H1 (cell line): ENCODE data around the gene SLC39A11. TPM values are rescaled to one million over a fixed set of nuclear protein-coding genes. Genes with fewer than 3 reads are reported as not detected.

Experiments
- CTCF ChIA-PET: fragments of 300-600 bp; sonication (Branson Sonifier 250); formaldehyde crosslinking; loops from one replicate; lab custom pipeline; 2021; ENCODE audit not compliant: partially characterized antibody; lab: Charles Lee
- POLR2A ChIA-PET: fragments of 300-600 bp; sonication (Branson Sonifier 250); formaldehyde crosslinking; loops from one replicate; lab custom pipeline; 2021; ENCODE audit warnings: inconsistent platforms; ENCODE audit not compliant: partially characterized antibody; lab: Charles Lee
- DNase-seq, 2 experiments: peaks; one replicate each; pipeline versions ENCODE4 v3.0.0 to v3.0.0-alpha.2; 2010 to 2022; ENCODE audit warnings: low spot score in 2 of 2, low read depth in 1 of 2, mixed read lengths in 1 of 2
- FAIRE-seq: peaks from 2 replicates; lab custom pipeline; 2011; peaks lifted over from hg19 to GRCh38; lab: Jason Lieb, UNC
- H2AFZ ChIP-seq: 2 replicates; pipeline ENCODE4 v1.8.1; 2012; ENCODE audit warnings: low read length, inconsistent platforms
- H2AK5ac ChIP-seq: 2 replicates; pipeline ENCODE4 v1.6.1; 2013; ENCODE audit warnings: low read depth, low read length
- H2BK120ac ChIP-seq: replicated peaks from 2 replicates; pipeline ENCODE3; 2013; ENCODE audit warnings: low read depth, low read length, inconsistent platforms
- H2BK12ac ChIP-seq: 2 replicates; pipeline ENCODE4 v1.6.1; 2013; ENCODE audit warnings: low read depth, low read length
- H2BK15ac ChIP-seq: 2 replicates; pipeline ENCODE4 v1.6.1; 2013; ENCODE audit warnings: low read length
- H2BK20ac ChIP-seq: 2 replicates; pipeline ENCODE4 v1.6.1; 2013; ENCODE audit warnings: low read length
- H2BK5ac ChIP-seq: 2 replicates; pipeline ENCODE4 v1.6.1; 2013; ENCODE audit warnings: low read depth, low read length
- H3K14ac ChIP-seq: 2 replicates; pipeline ENCODE4 v1.6.1; 2013; ENCODE audit warnings: inconsistent platforms; ENCODE audit not compliant: insufficient read length
- H3K18ac ChIP-seq: 2 replicates; pipeline ENCODE4 v1.6.1; 2013; ENCODE audit warnings: low read length; ENCODE audit errors: extremely low read depth
- H3K23ac ChIP-seq: 2 replicates; pipeline ENCODE4 v1.6.1; 2013; ENCODE audit warnings: inconsistent platforms; ENCODE audit not compliant: insufficient read length
- H3K23me2 ChIP-seq: 2 replicates; pipeline ENCODE4 v1.6.1; 2013; ENCODE audit warnings: low read depth, low read length
- H3K27ac ChIP-seq: 2 replicates; pipeline ENCODE4 v1.6.1; 2011; ENCODE audit warnings: low read depth, low read length, inconsistent platforms
- H3K27me3 ChIP-seq, 4 experiments: replicated peaks in 1 of 4; 1 replicate in 1 of 4; 2 replicates in 3 of 4; pipeline versions ENCODE4 v1.6.1 to v1.8.1; 2011 to 2013; ENCODE audit warnings: low read length in 3 of 4, mild to moderate bottlenecking in 3 of 4, inconsistent platforms in 2 of 4, mixed read lengths in 2 of 4, moderate library complexity in 1 of 4; ENCODE audit not compliant: control insufficient read depth in 3 of 4, insufficient read depth in 3 of 4; ENCODE audit errors: extremely low read depth in 1 of 4
- H3K36me3 ChIP-seq, 4 experiments: 2 replicates each; pipeline versions ENCODE4 v1.6.1 to v1.8.1; 2011 to 2013; ENCODE audit warnings: mild to moderate bottlenecking in 4 of 4, low read length in 3 of 4, moderate library complexity in 2 of 4, control low read depth in 1 of 4, inconsistent platforms in 1 of 4; ENCODE audit not compliant: insufficient read depth in 4 of 4, control insufficient read depth in 2 of 4
- H3K4ac ChIP-seq: replicated peaks from 2 replicates; pipeline ENCODE3; 2013; ENCODE audit warnings: low read length, low read depth, mixed read lengths, inconsistent platforms; ENCODE audit not compliant: insufficient read length
- H3K4me1 ChIP-seq, 4 experiments: replicated peaks in 1 of 4; 1 replicate in 1 of 4; 2 replicates in 3 of 4; pipeline versions ENCODE4 v1.6.1 to v1.8.1; 2011 to 2013; ENCODE audit warnings: low read length in 3 of 4, inconsistent platforms in 2 of 4, mixed read lengths in 1 of 4; ENCODE audit not compliant: insufficient read depth in 4 of 4, control insufficient read depth in 3 of 4
- H3K4me2 ChIP-seq, 2 experiments: 2 replicates each; pipeline versions ENCODE4 v1.6.1 to v1.8.1; 2011 to 2013; ENCODE audit warnings: low read depth in 2 of 2, low read length in 2 of 2, control low read depth in 1 of 2, inconsistent platforms in 1 of 2, mild to moderate bottlenecking in 1 of 2; ENCODE audit not compliant: insufficient read depth in 1 of 2
- H3K4me3 ChIP-seq, 4 experiments: fragments of 200-600, 300-600 bp in 1 of 4; sonication (generic), shearing (Covaris generic), sonication (Bioruptor Twin) in 1 of 4; 2 replicates each; pipeline versions ENCODE4 v1.5.1 to v1.8.1; 2011 to 2016; ENCODE audit warnings: low read length in 4 of 4, low read depth in 3 of 4, control low read depth in 2 of 4, inconsistent platforms in 2 of 4, mild to moderate bottlenecking in 2 of 4, mixed read lengths in 1 of 4, moderate library complexity in 1 of 4; ENCODE audit not compliant: insufficient read depth in 2 of 4; ENCODE audit errors: extremely low read depth in 1 of 4
- H3K56ac ChIP-seq: replicated peaks from 2 replicates; pipeline ENCODE3; 2013; ENCODE audit warnings: low read depth, mild to moderate bottlenecking, mixed read lengths, low read length, inconsistent platforms; ENCODE audit not compliant: insufficient read length
- H3K79me1 ChIP-seq: 2 replicates; pipeline ENCODE4 v1.6.1; 2013; ENCODE audit warnings: low read depth, low read length, control low read depth
- H3K79me2 ChIP-seq, 2 experiments: 2 replicates each; pipeline versions ENCODE4 v1.6.1 to v1.8.1; 2012 to 2013; ENCODE audit warnings: low read length in 2 of 2, mild to moderate bottlenecking in 2 of 2, inconsistent platforms in 1 of 2; ENCODE audit not compliant: insufficient read depth in 2 of 2, control insufficient read depth in 1 of 2
- H3K9ac ChIP-seq, 4 experiments: replicated peaks in 1 of 4; 1 replicate in 1 of 4; 2 replicates in 3 of 4; pipeline versions ENCODE4 v1.6.1 to v1.8.1; 2011 to 2013; ENCODE audit warnings: low read depth in 3 of 4, low read length in 3 of 4, control low read depth in 2 of 4, mild to moderate bottlenecking in 2 of 4, moderate library complexity in 2 of 4, inconsistent platforms in 1 of 4; ENCODE audit errors: extremely low read depth in 1 of 4
- H3K9me3 ChIP-seq, 2 experiments: 2 replicates each; pipeline versions ENCODE4 v1.6.1 to v1.8.1; 2012 to 2013; ENCODE audit warnings: mild to moderate bottlenecking in 2 of 2, moderate library complexity in 2 of 2, control low read depth in 1 of 2, inconsistent platforms in 1 of 2, low read depth in 1 of 2, low read length in 1 of 2, mixed read lengths in 1 of 2; ENCODE audit not compliant: insufficient read depth in 2 of 2
- H4K20me1 ChIP-seq, 2 experiments: replicated peaks in 1 of 2; 2 replicates each; pipeline versions ENCODE3 to v1.8.1; 2011 to 2013; ENCODE audit warnings: inconsistent platforms in 2 of 2, low read length in 2 of 2, mild to moderate bottlenecking in 1 of 2; ENCODE audit not compliant: insufficient read depth in 2 of 2, control insufficient read depth in 1 of 2
- H4K5ac ChIP-seq: 2 replicates; pipeline ENCODE4 v1.6.1; 2013; ENCODE audit warnings: low read length, low read depth, mixed read lengths, inconsistent platforms; ENCODE audit not compliant: insufficient read length
- H4K8ac ChIP-seq: 2 replicates; pipeline ENCODE4 v1.8.0; 2013; ENCODE audit warnings: mild to moderate bottlenecking, moderate library complexity, low read length, inconsistent platforms; ENCODE audit not compliant: insufficient read depth; ENCODE audit errors: extremely low read depth
- H4K91ac ChIP-seq: replicated peaks from 2 replicates; pipeline ENCODE3; 2013; ENCODE audit warnings: low read length, mixed read lengths, inconsistent platforms; ENCODE audit not compliant: insufficient read length
- KDM4A ChIP-seq: IDR thresholded peaks from one replicate; pipeline ENCODE4 v1.7.1; 2012; ENCODE audit warnings: low read depth, mild to moderate bottlenecking, moderate library complexity, low read length, inconsistent platforms; ENCODE audit not compliant: severe bottlenecking
- KDM5A ChIP-seq: fragments of 200-600 bp; IDR thresholded peaks from 2 replicates; pipeline ENCODE4 v1.7.1; 2012; ENCODE audit warnings: mild to moderate bottlenecking, low read length, inconsistent platforms, mixed read lengths
- NRF1 ChIP-seq: IDR thresholded peaks from 2 replicates; pipeline ENCODE4 v1.6.1; 2011; ENCODE audit warnings: mild to moderate bottlenecking, low read depth, low read length, improper control_type of control experiment
- POLR2A ChIP-seq, 2 experiments: IDR thresholded peaks; 1 replicate in 1 of 2; 2 replicates in 1 of 2; pipeline ENCODE4 v1.6.1; 2011; ENCODE audit warnings: low read depth in 2 of 2, low read length in 2 of 2, mild to moderate bottlenecking in 2 of 2; ENCODE audit errors: control extremely low read depth in 1 of 2
- POU5F1 ChIP-seq: IDR thresholded peaks from 2 replicates; pipeline ENCODE4 v1.6.1; 2011; ENCODE audit warnings: low read depth, mild to moderate bottlenecking, low read length, moderate library complexity
- RAD21 ChIP-seq, 2 experiments: IDR thresholded peaks in 1 of 2; conservative IDR thresholded peaks in 1 of 2; 2 replicates each; pipeline ENCODE4 v1.6.1; 2011; ENCODE audit warnings: low read depth in 2 of 2, low read length in 2 of 2, improper control_type of control experiment in 1 of 2, inconsistent platforms in 1 of 2, mild to moderate bottlenecking in 1 of 2, moderate library complexity in 1 of 2
- RNF2 ChIP-seq: fragments of 200-900, 300-1000 bp; sonication (generic); IDR thresholded peaks from 2 replicates; pipeline ENCODE4 v1.7.1; 2016; ENCODE audit warnings: borderline replicate concordance, low read depth, mild to moderate bottlenecking, antibody characterized with exemption, low read length; ENCODE audit not compliant: poor library complexity, severe bottlenecking; ENCODE audit errors: missing control alignments
- SIN3A ChIP-seq, 2 experiments: IDR thresholded peaks in 1 of 2; conservative IDR thresholded peaks in 1 of 2; 2 replicates each; pipeline ENCODE4 v1.6.1; 2011 to 2012; ENCODE audit warnings: low read length in 2 of 2, improper control_type of control experiment in 1 of 2, low read depth in 1 of 2, mild to moderate bottlenecking in 1 of 2
- SIX5 ChIP-seq: IDR thresholded peaks from 2 replicates; pipeline ENCODE4 v1.6.1; 2011; ENCODE audit warnings: mild to moderate bottlenecking, low read depth, low read length
- WGBS, 2 experiments: shearing (Covaris generic) in 1 of 2; methylation state at CpG; one replicate each; pipeline versions ENCODE4 v1.1.6 to v1.1.7; 2013 to 2015; ENCODE audit warnings: low lambda C conversion rate in 2 of 2, mixed read lengths in 2 of 2, inconsistent platforms in 1 of 2, low coverage in 1 of 2, missing lambda C conversion rate in 1 of 2; ENCODE audit not compliant: insufficient replicate concordance in 2 of 2, insufficient coverage in 1 of 2, insufficient read length in 1 of 2; ENCODE audit errors: extremely low coverage in 1 of 2, missing lambda C conversion rate in 1 of 2; 5-methylcytosine and 5-hydroxymethylcytosine counted together
- polyA plus RNA-seq, 7 experiments: library from polyadenylated mRNA; depleted of rRNA in 3 of 7; stranded (reverse) in 5 of 7; unstranded in 2 of 7; fragments of >200 nt in 5 of 7; fragments of 200-250 nt in 2 of 7; gene quantifications; 1 replicate in 5 of 7; 2 replicates in 1 of 7; 4 replicates in 1 of 7; pipeline versions ENCODE4 v1.2.1 to v1.2.3, GENCODE V29; 2011 to 2013; ENCODE audit warnings: missing spikeins in 2 of 7, mixed read lengths in 2 of 7
- total RNA-seq: library from RNA; stranded (reverse); fragmentation: NEBNext Ultra II Directional; extraction: Animal tissue kit (Norgen Biotek cat#: 25700); gene quantifications from 2 replicates; pipeline ENCODE4 v1.2.1, GENCODE V29; 2021

Gene SLC39A11
- total and polyA plus RNA-seq, 2 of the 8 experiments (the other 6 are each of a cell fraction or from before 2014, with no cell fraction given), result 12.2 to 19.6 TPM

GRCh38 chr17:72775237-72775636, 317.3 kb downstream of the SLC39A11 start:
- Histone ChIP-seq H2BK5ac (no peak overlapping the region), H3K79me2 (no peaks in the 10 kb centered on the region), H3K9me3 (no peaks in the 10 kb centered on the region), H3K36me3 (no peaks in the 10 kb centered on the region; a peak in 2 of 8 replicates), H3K9ac (no peak overlapping the region), H2BK15ac (no peak overlapping the region), H3K4me2 (no peak overlapping the region), H4K8ac (no peak overlapping the region), H2AK5ac (no peak overlapping the region), H4K5ac (no peak overlapping the region), H3K4me1 (peaks cover 0 to 7% (median 0%) of the 10 kb centered on the region in 4 experiments; a peak in 3 of 7 replicates), H4K91ac (no peak overlapping the region), H3K14ac (no peak overlapping the region), H2BK120ac (no peak overlapping the region), H2BK20ac (no peak overlapping the region), H4K20me1 (no peaks in the 10 kb centered on the region), H3K27me3 (no peaks in the 10 kb centered on the region), H3K23ac (no peak overlapping the region), H3K23me2 (no peaks in the 10 kb centered on the region), H2BK12ac (no peak overlapping the region), H3K56ac (no peak overlapping the region), H2AFZ (no peak overlapping the region), H3K18ac (no peak overlapping the region), H3K79me1 (no peaks in the 10 kb centered on the region), H3K4ac (no peak overlapping the region), H3K4me3 (no peak overlapping the region), H3K27ac (no peak overlapping the region)
- TF ChIP-seq POU5F1 (no peak), SIX5 (no peak), KDM4A (no peak), SIN3A (conservative IDR thresholded peaks at IDR 0.05 in 1 of 2, IDR thresholded peaks at IDR 0.05 in 1 of 2; ENCODE audit: low read depth in 1 of 2, low read length in 2 of 2) (no peak), NRF1 (no peak), RNF2 (no peak), KDM5A (no peak), RAD21 (IDR thresholded peaks at IDR 0.05 in 1 of 2, conservative IDR thresholded peaks at IDR 0.05 in 1 of 2; ENCODE audit: low read depth in 2 of 2, low read length in 2 of 2) (0 out of 4 replicates have a peak, but pooled peaks of 1 of the 2 experiments have one; percentile 3), POLR2A (IDR thresholded peaks at IDR 0.05; ENCODE audit: control extremely low read depth in 1 of 2, low read depth in 2 of 2, low read length in 2 of 2) (no peak)
- no peak for FAIRE-seq
- CTCF ChIA-PET, result interaction anchor here (0.6 to 2.7 kb wide), 8 partner anchors 11 to 414 kb away, joined by 3 to 11 read pairs (median 4); no protein-coding TSS in a partner anchor
- DNase-seq, result no peak
- WGBS, 2 experiments, result 91% methylated on average over 5 of the region's 5 CpGs; no CpG with 5 or more reads in 1 of the 2 experiments
- POLR2A ChIA-PET, result interaction anchor here (0.6 kb wide), 1 partner anchor 31 kb away, joined by 3 read pairs; no protein-coding TSS in a partner anchor
